Karpas-422 (cell line): ENCODE results near the gene TMEM43. TPM values are rescaled to one million over a fixed set of nuclear protein-coding genes. Genes with fewer than 3 reads are reported as not detected.

Experiments
- DNase-seq: peaks from one replicate; pipeline ENCODE4 v3.0.0-alpha.2; 2015
- H2AFZ ChIP-seq: fragments of 200-600 bp; sonication (generic); 2 replicates; pipeline ENCODE4 v1.6.1; 2014; ENCODE audit warnings: antibody characterized with exemption, low read length, mixed read lengths
- H3K27ac ChIP-seq: fragments of 200-600 bp; sonication (generic); 2 replicates; pipeline ENCODE4 v1.5.1; 2014; ENCODE audit warnings: mild to moderate bottlenecking, low read length, moderate library complexity
- H3K27me3 ChIP-seq: fragments of 200-600 bp; sonication (generic); 2 replicates; pipeline ENCODE4 v1.6.1; 2014; ENCODE audit warnings: low read length, mixed read lengths
- H3K36me3 ChIP-seq: fragments of 200-600 bp; sonication (generic); 2 replicates; pipeline ENCODE4 v1.6.1; 2014; ENCODE audit warnings: low read length, mixed read lengths; ENCODE audit not compliant: insufficient read depth
- H3K4me1 ChIP-seq: fragments of 200-600 bp; sonication (generic); 2 replicates; pipeline ENCODE4 v1.6.1; 2014; ENCODE audit warnings: mild to moderate bottlenecking, low read length, mixed read lengths
- H3K4me2 ChIP-seq: fragments of 200-600 bp; sonication (generic); 2 replicates; pipeline ENCODE4 v1.6.1; 2014; ENCODE audit warnings: low read length, low read depth, mild to moderate bottlenecking; ENCODE audit not compliant: poor library complexity, severe bottlenecking
- H3K4me3 ChIP-seq: fragments of 200-600 bp; sonication (generic); 2 replicates; pipeline ENCODE4 v1.5.1; 2014; ENCODE audit warnings: mild to moderate bottlenecking, antibody characterized with exemption, low read length, mixed read lengths
- H3K79me2 ChIP-seq: fragments of 200-600 bp; sonication (generic); 2 replicates; pipeline ENCODE4 v1.6.1; 2014; ENCODE audit warnings: mild to moderate bottlenecking, low read length, mixed read lengths
- H3K9ac ChIP-seq: fragments of 200-600 bp; sonication (generic); 2 replicates; pipeline ENCODE4 v1.6.0; 2014; ENCODE audit warnings: low read length
- H3K9me2 ChIP-seq: fragments of 200-600 bp; sonication (generic), shearing (Covaris generic); replicated peaks from 2 replicates; pipeline ENCODE4 v1.6.0; 2014; ENCODE audit warnings: mild to moderate bottlenecking, low read length, moderate library complexity; ENCODE audit not compliant: insufficient read depth
- H3K9me3 ChIP-seq: fragments of 300-700, 200-600 bp; sonication (generic); 2 replicates; pipeline ENCODE4 v1.6.1; 2014; ENCODE audit warnings: low read length, mixed read lengths
- H4K20me1 ChIP-seq: fragments of 200-600 bp; sonication (generic); 2 replicates; pipeline ENCODE4 v1.6.1; 2014; ENCODE audit warnings: mild to moderate bottlenecking, antibody characterized with exemption, low read length, low read depth; ENCODE audit not compliant: insufficient read depth
- total RNA-seq: library from RNA; depleted of rRNA; stranded (reverse); fragments of >200 nt; shearing (Covaris generic); gene quantifications from 2 replicates; pipeline ENCODE4 v1.2.3, GENCODE V29; 2014; ENCODE audit warnings: low replicate concordance

TMEM43 gene
- total RNA-seq, 1 experiment from 2014 or later, result 31.9 TPM

GRCh38 chr3:14137004-14137403, 12.2 kb downstream of the TMEM43 start:
- H3K4me1 ChIP-seq, result no peaks in the 10 kb centered on the region
- no peaks in the 10 kb centered on the region for H3K9me3 ChIP-seq
- H2AFZ ChIP-seq, result no peak overlapping the region
- no peak for DNase-seq
- no peak overlapping the region for H3K4me2 ChIP-seq
- H3K9ac ChIP-seq, result no peak overlapping the region
- H3K27ac ChIP-seq, result no peak overlapping the region
- no peaks in the 10 kb centered on the region for H3K79me2 ChIP-seq
- no peaks in the 10 kb centered on the region for H3K36me3 ChIP-seq
- no peaks in the 10 kb centered on the region for H3K9me2 ChIP-seq
- no peak overlapping the region for H3K4me3 ChIP-seq
- H3K27me3 ChIP-seq, result no peaks in the 10 kb centered on the region
- H4K20me1 ChIP-seq, result no peaks in the 10 kb centered on the region

GRCh38 chr3:14137445-14137844, 12.6 kb downstream of the TMEM43 start:
- no peaks in the 10 kb centered on the region for H3K4me1 ChIP-seq
- no peaks in the 10 kb centered on the region for H4K20me1 ChIP-seq
- H2AFZ ChIP-seq, result no peak overlapping the region
- no peaks in the 10 kb centered on the region for H3K9me2 ChIP-seq
- peaks cover 3% of the 10 kb centered on the region; the same call in 1 of the 2 replicates for H3K36me3 ChIP-seq
- no peak overlapping the region for H3K27ac ChIP-seq
- H3K27me3 ChIP-seq, result no peaks in the 10 kb centered on the region
- no peak for DNase-seq
- no peak overlapping the region for H3K9ac ChIP-seq
- H3K79me2 ChIP-seq, result no peaks in the 10 kb centered on the region
- H3K4me3 ChIP-seq, result no peak overlapping the region
- no peaks in the 10 kb centered on the region for H3K9me3 ChIP-seq
- no peak overlapping the region for H3K4me2 ChIP-seq

GRCh38 chr3:14138109-14138877, 13.4 kb downstream of the TMEM43 start:
- peaks cover 10% of the 10 kb centered on the region; the same call in 1 of the 2 replicates for H3K36me3 ChIP-seq
- no peak overlapping the region for H3K4me2 ChIP-seq
- no peaks in the 10 kb centered on the region for H3K9me3 ChIP-seq
- no peak for DNase-seq
- H3K27ac ChIP-seq, result no peak overlapping the region
- no peaks in the 10 kb centered on the region for H3K9me2 ChIP-seq
- H3K9ac ChIP-seq, result no peak overlapping the region
- no peak overlapping the region for H2AFZ ChIP-seq
- no peaks in the 10 kb centered on the region for H4K20me1 ChIP-seq
- H3K79me2 ChIP-seq, result no peaks in the 10 kb centered on the region
- no peaks in the 10 kb centered on the region for H3K27me3 ChIP-seq
- no peak overlapping the region for H3K4me3 ChIP-seq
- H3K4me1 ChIP-seq, result no peaks in the 10 kb centered on the region

GRCh38 chr3:14138878-14139655, 14.2 kb downstream of the TMEM43 start:
- Histone ChIP-seq H3K27me3 (no peaks in the 10 kb centered on the region), H3K9ac (no peak overlapping the region), H2AFZ (no peak overlapping the region), H3K36me3 (peaks cover 10% of the 10 kb centered on the region; the same call in 1 of the 2 replicates), H4K20me1 (no peaks in the 10 kb centered on the region), H3K9me2 (no peaks in the 10 kb centered on the region), H3K9me3 (no peaks in the 10 kb centered on the region), H3K79me2 (no peaks in the 10 kb centered on the region), H3K4me1 (peaks cover under 1% of the 10 kb centered on the region; the same call in 1 of the 2 replicates), H3K27ac (no peak overlapping the region), H3K4me3 (no peak overlapping the region), H3K4me2 (no peak overlapping the region)
- no peak for DNase-seq

GRCh38 chr3:14139771-14140170, 14.9 kb downstream of the TMEM43 start:
- Histone ChIP-seq H3K4me2 (no peak overlapping the region), H3K9me3 (no peaks in the 10 kb centered on the region), H3K4me3 (no peak overlapping the region), H2AFZ (no peak overlapping the region), H4K20me1 (no peaks in the 10 kb centered on the region), H3K36me3 (peaks cover 13% of the 10 kb centered on the region; the same call in 1 of the 2 replicates), H3K9ac (no peak overlapping the region), H3K9me2 (no peaks in the 10 kb centered on the region), H3K79me2 (no peaks in the 10 kb centered on the region), H3K27me3 (no peaks in the 10 kb centered on the region), H3K4me1 (peaks cover 8% of the 10 kb centered on the region), H3K27ac (no peak overlapping the region)
- DNase-seq, result no peak

- no peak overlapping the region for H3K4me2 ChIP-seq
- H3K9me3 ChIP-seq, result no peaks in the 10 kb centered on the region
- H3K4me1 ChIP-seq, result peaks cover 14% of the 10 kb centered on the region
- H3K79me2 ChIP-seq, result no peaks in the 10 kb centered on the region
- H2AFZ ChIP-seq, result no peak overlapping the region
- H4K20me1 ChIP-seq, result no peaks in the 10 kb centered on the region
- no peak for DNase-seq
- H3K36me3 ChIP-seq, result peaks cover 15% of the 10 kb centered on the region; the same call in 1 of the 2 replicates
- no peaks in the 10 kb centered on the region for H3K9me2 ChIP-seq
- no peak overlapping the region for H3K4me3 ChIP-seq
- no peak overlapping the region for H3K27ac ChIP-seq
- H3K9ac ChIP-seq, result no peak overlapping the region
- H3K27me3 ChIP-seq, result no peaks in the 10 kb centered on the region
These were observed 15.8 kb downstream of the TMEM43 start for GRCh38 chr3:14140668-14141067.

GRCh38 chr3:14141144-14141543, 16.3 kb downstream of the TMEM43 start:
- no peaks in the 10 kb centered on the region for H3K9me2 ChIP-seq
- H3K4me2 ChIP-seq, result no peak overlapping the region
- H3K4me3 ChIP-seq, result no peak overlapping the region
- peaks cover 15% of the 10 kb centered on the region; the same call in 1 of the 2 replicates for H3K36me3 ChIP-seq
- no peaks in the 10 kb centered on the region for H3K9me3 ChIP-seq
- no peak overlapping the region for H3K27ac ChIP-seq
- no peak overlapping the region for H3K9ac ChIP-seq
- no peak for DNase-seq
- H3K79me2 ChIP-seq, result no peaks in the 10 kb centered on the region
- peaks cover 14% of the 10 kb centered on the region for H3K4me1 ChIP-seq
- H3K27me3 ChIP-seq, result no peaks in the 10 kb centered on the region
- no peaks in the 10 kb centered on the region for H4K20me1 ChIP-seq
- H2AFZ ChIP-seq, result no peak overlapping the region

- no peak for DNase-seq
- Histone ChIP-seq H3K27ac (no peak overlapping the region), H3K79me2 (no peaks in the 10 kb centered on the region), H3K4me1 (peaks cover 14% of the 10 kb centered on the region), H3K9me2 (no peaks in the 10 kb centered on the region), H3K27me3 (no peaks in the 10 kb centered on the region), H3K36me3 (peaks cover 15% of the 10 kb centered on the region; the same call in 1 of the 2 replicates), H2AFZ (no peak overlapping the region), H3K4me3 (no peak overlapping the region), H3K9ac (no peak overlapping the region), H3K9me3 (no peaks in the 10 kb centered on the region), H4K20me1 (no peaks in the 10 kb centered on the region), H3K4me2 (no peak overlapping the region)
These were observed 16.9 kb downstream of the TMEM43 start for GRCh38 chr3:14141602-14142341.
